ENCODE measurements around the gene MTM1. TPM values are rescaled to one million over a fixed set of nuclear protein-coding genes. Genes with fewer than 3 reads are reported as not detected.
A peak's percentile ranks its signal among the peaks of the same experiment; 100 is the strongest.

Gene MTM1
- polyA plus RNA-seq, 6 donors from 2014 or later, result 18.4 to 30.7 (median 26.9) TPM

DNA sequence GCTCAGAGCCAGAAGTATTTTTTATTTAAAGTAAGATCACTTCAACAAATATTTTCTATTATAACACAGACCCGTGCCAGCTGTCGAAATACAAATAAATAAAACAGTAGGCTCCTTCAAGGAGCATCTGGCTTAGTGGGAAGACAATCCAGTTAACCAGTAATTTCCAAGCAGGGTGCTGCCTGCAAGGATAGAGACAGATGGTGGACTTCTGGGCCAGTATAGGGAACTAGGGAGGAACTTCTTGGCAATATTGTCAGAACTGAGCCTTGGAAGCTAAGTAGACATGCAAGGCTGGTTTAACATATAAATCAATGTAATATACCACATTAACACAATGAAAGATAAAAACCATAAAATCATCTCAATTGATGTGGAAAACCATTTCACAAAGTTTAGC, 107.8 kb downstream of the MTM1 start:
- no peak overlapping the region for H3K27ac Mint-ChIP-seq
- H3K36me3 Mint-ChIP-seq, result no peaks in the 10 kb centered on the region
- H3K4me3 Mint-ChIP-seq, result no peak overlapping the region
- ATAC-seq (ENCODE audit: low read depth in 2 of 2) (no peak), DNase-seq (no peak)
- H3K4me1 Mint-ChIP-seq, result no peaks in the 10 kb centered on the region
- peaks cover 0 to 6% (median 3%) of the 10 kb centered on the region in 7 donors for H3K9me3 Mint-ChIP-seq
- H3K27me3 Mint-ChIP-seq, result peaks cover 0 to 6% (median 0%) of the 10 kb centered on the region in 3 donors

DNA sequence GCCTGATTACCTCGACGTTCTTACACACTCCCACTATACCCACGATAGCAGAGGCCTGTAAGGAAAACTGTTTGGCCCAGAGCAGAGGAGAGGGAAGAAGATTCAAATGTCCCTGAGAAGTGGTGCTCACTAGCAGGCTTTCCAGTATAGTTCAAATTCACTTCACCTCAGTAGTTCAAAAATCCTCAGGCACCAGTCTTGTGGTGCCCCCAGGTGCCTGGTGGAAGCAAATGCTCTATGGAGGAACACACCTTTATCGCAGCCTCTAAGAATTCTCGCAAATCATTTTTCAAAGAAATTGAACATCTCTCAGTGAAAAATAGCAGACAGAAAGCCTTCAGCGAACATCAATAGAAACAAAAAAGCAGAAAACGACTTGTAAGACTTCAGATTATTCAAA, 112.6 kb downstream of the MTM1 start:
- Mint-ChIP-seq H3K4me1 (peaks cover 0 to 5% (median 0%) of the 10 kb centered on the region in 3 donors), H3K4me3 (no peak overlapping the region), H3K27ac (no peak overlapping the region), H3K36me3 (no peaks in the 10 kb centered on the region), H3K9me3 (peaks cover 0 to 6% (median 3%) of the 10 kb centered on the region in 7 donors), H3K27me3 (peaks cover 0 to 6% (median 0%) of the 10 kb centered on the region in 3 donors)
- ATAC-seq (ENCODE audit: low read depth in 2 of 2) (no peak), DNase-seq (no peak)

DNA sequence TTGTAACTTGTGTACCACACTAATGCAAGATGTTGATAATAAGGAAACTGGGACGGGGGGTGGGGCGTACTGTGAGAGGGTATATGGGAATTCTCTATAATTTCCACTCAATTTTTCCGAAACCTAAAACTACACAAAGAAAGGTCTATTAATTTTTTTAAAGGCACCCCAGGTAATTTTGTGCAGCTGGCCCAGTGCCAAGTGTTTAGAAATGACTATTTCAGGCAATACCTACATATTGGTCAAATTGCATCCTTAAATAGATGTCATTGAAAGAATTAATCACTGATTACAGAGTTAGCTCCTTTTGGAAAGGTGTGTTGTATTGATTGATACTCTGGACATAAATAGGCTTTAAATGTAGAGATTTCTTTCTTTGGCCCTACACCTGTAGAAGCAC, 114.7 kb downstream of the MTM1 start:
- Mint-ChIP-seq H3K9me3 (peaks cover 0 to 6% (median 0%) of the 10 kb centered on the region in 7 donors), H3K36me3 (no peaks in the 10 kb centered on the region), H3K27ac (no peak overlapping the region), H3K27me3 (peaks cover 0 to 6% (median 0%) of the 10 kb centered on the region in 3 donors), H3K4me1 (peaks cover under 1 to 6% (median 1%) of the 10 kb centered on the region in 3 donors), H3K4me3 (no peak overlapping the region)
- ATAC-seq (ENCODE audit: low read depth in 2 of 2) (no peak), DNase-seq (no peak)

DNA sequence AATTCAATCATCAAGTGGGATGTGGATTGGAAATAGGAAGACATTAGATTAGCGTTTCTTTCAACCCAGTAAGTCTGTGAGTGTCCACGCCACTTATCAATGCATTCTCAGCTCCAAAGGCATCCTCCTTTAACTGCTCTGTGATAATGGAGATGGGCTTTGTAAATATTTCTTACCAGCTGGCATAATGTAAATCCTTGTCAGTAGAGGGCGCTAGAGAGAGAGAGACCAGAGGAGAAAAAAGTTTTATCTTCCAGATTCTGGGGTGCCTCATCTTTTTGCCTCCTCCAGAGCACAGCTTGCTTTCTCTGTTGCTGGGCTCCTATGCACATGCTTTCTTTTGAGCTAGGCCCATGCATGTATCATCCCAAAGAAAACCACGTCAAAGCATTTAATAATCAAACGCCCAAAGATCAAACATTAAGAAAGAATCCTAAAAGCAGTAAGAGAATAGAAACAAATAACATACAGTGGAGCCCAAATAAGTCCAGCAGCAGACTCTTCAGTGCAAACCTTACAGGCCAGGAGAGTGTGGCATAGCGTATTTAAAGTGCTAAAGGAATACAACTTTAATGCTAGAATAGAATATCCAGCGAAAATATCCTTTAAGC, 115.2 kb downstream of the MTM1 start:
- H3K36me3 Mint-ChIP-seq, result no peaks in the 10 kb centered on the region
- H3K27ac Mint-ChIP-seq, result no peak overlapping the region
- peaks cover 0 to 2% (median 0%) of the 10 kb centered on the region in 7 donors for H3K9me3 Mint-ChIP-seq
- no peak overlapping the region for H3K4me3 Mint-ChIP-seq
- DNase-seq (peak; percentile 49), ATAC-seq (ENCODE audit: low read depth in 2 of 2) (peak; percentile 32 to 58)
- peaks cover 6 to 12% (median 7%) of the 10 kb centered on the region in 3 donors for H3K4me1 Mint-ChIP-seq
- peaks cover 0 to under 1% (median 0%) of the 10 kb centered on the region in 3 donors for H3K27me3 Mint-ChIP-seq

DNA sequence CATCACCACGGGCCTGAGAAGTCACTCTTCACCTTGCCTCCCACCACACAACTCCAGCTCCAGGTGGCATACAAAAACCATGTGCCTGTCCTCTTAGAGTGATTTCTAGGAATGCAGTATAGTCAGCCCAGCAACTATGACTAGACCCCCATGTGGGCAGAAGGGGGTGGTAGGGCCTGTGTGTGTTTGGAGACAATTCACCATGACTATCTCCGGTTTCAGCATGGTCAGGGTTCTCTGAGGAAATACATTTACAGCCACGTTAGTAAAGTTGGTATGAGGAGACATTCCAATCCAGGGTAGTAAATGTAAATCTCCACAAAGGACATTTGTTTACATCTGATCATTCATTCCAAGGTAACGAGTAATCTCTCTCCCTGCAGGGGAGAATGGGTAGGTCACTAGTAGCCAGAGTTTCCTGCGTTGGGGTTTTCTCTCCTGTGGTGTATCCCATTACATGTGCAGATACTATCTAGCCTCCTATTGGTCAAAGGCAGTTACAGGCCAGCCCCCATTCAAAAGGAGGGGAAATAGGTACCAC, 120.6 kb downstream of the MTM1 start:
- H3K27ac Mint-ChIP-seq, result peak overlapping the region in 3 of 6 donors; percentile 16 to 77 (median 48)
- H3K27me3 Mint-ChIP-seq, result no peaks in the 10 kb centered on the region

DNA sequence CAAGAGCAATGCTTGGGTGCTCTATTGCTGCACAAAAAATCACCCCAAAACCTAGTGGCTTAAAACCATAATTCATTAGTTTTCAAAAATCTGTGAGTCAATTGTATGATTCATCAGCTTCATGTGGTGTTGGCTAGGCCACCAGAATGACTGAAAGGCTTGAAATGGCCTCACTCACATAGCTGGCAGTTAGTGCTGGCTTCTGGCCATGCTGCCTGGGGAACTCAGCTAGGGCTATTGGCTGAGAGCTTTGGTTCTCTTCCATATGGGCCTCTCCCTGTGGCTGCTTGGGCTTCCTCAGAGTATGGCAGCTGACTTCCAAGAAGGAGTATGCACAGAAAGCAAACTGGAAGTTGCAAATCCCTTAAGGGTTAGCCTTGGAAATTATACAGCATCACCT, 121.7 kb downstream of the MTM1 start:
- H3K4me1 Mint-ChIP-seq, result peaks cover 30 to 39% (median 33%) of the 10 kb centered on the region in 3 donors
- peak overlapping the region in 1 of 6 donors; percentile 48 for H3K27ac Mint-ChIP-seq

More for the DNA sequence above, 120.6 kb downstream of the MTM1 start:
- Mint-ChIP-seq H3K9me3 (peaks cover 0 to 3% (median 0%) of the 10 kb centered on the region in 7 donors), H3K4me3 (peak overlapping the region in 3 of 8 donors; percentile 10 to 45 (median 12)), H3K4me1 (peaks cover 24 to 33% (median 28%) of the 10 kb centered on the region in 3 donors), H3K36me3 (no peaks in the 10 kb centered on the region)
- ATAC-seq (ENCODE audit: low read depth in 2 of 2) (no peak), DNase-seq (no peak)

DNA sequence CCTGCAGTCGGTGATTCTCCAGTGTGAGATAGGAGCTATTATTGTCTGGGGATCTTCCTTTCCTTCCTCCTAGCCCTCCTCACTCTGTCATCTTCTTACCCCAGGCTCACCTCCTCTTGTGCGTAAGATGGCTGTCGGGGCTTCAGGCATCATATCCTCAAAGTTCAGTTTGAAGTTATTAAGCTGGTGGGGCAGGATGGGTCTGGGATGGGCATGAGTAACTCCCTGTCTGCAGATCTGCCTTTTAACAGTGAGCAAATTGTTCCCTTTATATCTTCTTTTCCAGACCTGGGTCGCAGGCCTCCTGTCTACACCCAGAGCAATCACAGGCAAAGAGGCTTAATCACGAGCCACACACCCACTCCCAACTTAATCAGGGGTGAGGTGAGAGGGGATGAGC, 123.9 kb downstream of the MTM1 start:
- peaks cover 44 to 60% (median 54%) of the 10 kb centered on the region in 3 donors for H3K4me1 Mint-ChIP-seq
- H3K27me3 Mint-ChIP-seq, result no peaks in the 10 kb centered on the region
- peaks cover 0 to 5% (median 0%) of the 10 kb centered on the region in 7 donors for H3K9me3 Mint-ChIP-seq
- H3K27ac Mint-ChIP-seq, result peak overlapping the region; percentile 88 to 98 (median 94)
- peaks cover 0 to 9% of the 10 kb centered on the region in 2 donors for H3K36me3 Mint-ChIP-seq
- ATAC-seq (ENCODE audit: low read depth in 2 of 2) (no peak), DNase-seq (peak; percentile 14)
- H3K4me3 Mint-ChIP-seq, result peak overlapping the region; percentile 77 to 94 (median 90)

More for the DNA sequence above, 121.7 kb downstream of the MTM1 start:
- Mint-ChIP-seq H3K36me3 (peaks cover 0 to 3% of the 10 kb centered on the region in 2 donors), H3K27me3 (no peaks in the 10 kb centered on the region), H3K9me3 (peaks cover 0 to 3% (median 0%) of the 10 kb centered on the region in 7 donors), H3K4me3 (peak overlapping the region in 2 of 8 donors; percentile 33 to 92)
- ATAC-seq (ENCODE audit: low read depth in 2 of 2) (no peak), DNase-seq (no peak)

DNA sequence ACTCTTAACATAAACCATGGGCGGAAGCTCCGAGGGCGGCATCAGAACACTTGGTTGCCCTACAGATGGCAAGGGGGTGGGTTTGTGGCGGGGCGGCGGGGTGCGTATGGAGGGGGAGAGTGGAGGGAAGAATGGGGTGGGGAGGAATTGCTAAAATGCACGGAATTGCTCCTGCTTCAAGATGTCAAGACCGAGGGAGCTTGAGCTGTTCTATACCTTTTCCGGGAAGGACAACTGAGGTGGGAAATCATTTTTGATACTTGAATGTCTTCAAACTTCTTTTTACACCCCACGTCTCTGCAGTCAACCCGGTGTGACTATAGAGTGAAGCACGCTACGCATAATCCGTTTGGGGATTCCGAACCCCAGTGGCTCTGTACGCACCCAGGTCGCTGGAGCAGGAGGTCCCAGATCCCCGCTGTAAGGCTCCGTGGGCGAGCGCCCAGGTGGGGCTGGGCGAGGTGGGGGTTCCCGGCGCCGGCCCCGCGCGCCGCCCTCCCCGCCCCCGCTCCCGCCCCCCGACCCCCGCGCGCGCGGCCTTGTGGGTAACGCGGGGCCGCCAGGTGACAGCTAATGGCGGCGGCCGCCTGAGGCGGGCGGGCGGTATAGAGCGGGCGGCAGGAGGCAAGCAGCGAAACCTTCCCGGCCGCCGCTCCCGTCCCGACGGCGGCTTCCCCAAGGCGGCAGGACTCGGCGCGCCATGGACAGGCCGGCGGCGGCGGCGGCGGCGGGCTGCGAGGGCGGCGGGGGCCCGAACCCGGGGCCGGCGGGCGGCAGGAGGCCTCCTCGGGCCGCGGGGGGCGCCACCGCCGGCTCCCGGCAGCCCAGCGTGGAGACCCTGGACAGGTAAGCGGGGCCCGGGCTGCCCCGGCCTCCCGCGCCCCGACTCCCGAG, 124.7 kb downstream of the MTM1 start, which contains the start of gene MTMR1:
Gene MTMR1, plus strand, starts transcription at position 566 of the 894 bp plus-strand sequence. Its CDS starts 135 bp downstream, at position 701.
- H3K36me3 Mint-ChIP-seq, result peaks cover 0 to 9% of the 10 kb centered on the region in 2 donors
- H3K27me3 Mint-ChIP-seq, result no peaks in the 10 kb centered on the region
- H3K4me3 Mint-ChIP-seq, result peak within 1 kb of the TSS; percentile 77 to 100 (median 95)
- ATAC-seq (ENCODE audit: low read depth in 2 of 2) (peak; percentile 60 to 62), DNase-seq (peak; percentile 66)
- H3K9me3 Mint-ChIP-seq, result peaks cover 0 to 5% (median 0%) of the 10 kb centered on the region in 7 donors
- H3K4me1 Mint-ChIP-seq, result peaks cover 43 to 66% (median 55%) of the 10 kb centered on the region in 3 donors
- peak within 1 kb of the TSS; percentile 94 to 100 (median 99) for H3K27ac Mint-ChIP-seq

DNA sequence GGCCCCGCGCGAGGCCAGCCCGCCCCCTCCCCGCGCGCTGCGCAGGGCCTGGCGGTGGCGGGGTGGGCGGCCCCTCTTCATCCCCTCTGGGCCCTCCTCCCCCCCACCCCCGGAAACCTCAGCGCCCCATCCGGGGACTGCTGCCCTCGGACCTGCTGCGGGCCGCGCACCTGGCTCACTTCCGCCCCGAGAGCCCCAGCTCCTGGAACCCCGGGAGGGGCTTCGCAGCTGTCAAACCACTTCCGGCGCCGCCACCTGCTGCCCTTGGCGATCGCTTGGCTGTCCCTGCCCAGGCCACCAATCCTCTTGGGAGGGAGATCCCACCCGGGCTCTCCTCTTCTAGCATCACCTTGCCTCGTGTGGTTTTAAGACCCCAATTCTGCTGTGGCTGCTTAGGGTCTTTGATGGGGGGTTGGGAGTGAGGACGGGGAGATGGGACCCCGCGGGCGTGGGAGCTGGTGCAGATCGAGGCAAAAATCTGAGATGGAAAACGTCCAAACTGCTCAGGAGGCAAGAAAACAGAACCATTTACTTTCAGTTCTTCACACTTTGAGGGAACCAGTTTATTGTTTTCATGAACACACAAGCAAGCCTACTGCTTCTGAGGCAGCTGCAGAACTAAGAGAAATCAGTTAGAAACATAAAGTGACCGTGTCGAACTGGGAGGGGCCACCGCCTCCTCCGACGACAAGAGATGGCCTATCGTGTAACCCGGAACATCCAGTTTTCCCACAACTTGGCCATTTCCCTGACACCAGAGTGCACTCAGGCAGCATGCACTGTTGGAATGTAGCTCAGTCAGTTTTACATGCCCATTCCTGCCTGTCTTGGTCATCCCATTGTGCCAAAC, 125.5 kb downstream of the MTM1 start:
- Mint-ChIP-seq H3K4me1 (peaks cover 35 to 57% (median 47%) of the 10 kb centered on the region in 3 donors), H3K27me3 (no peaks in the 10 kb centered on the region), H3K36me3 (peaks cover 0 to 9% of the 10 kb centered on the region in 2 donors), H3K4me3 (peak overlapping the region; percentile 77 to 100 (median 95)), H3K27ac (peak overlapping the region; percentile 94 to 100 (median 99)), H3K9me3 (peaks cover 0 to 5% (median 0%) of the 10 kb centered on the region in 7 donors)
- DNase-seq (peak; percentile 85), ATAC-seq (ENCODE audit: low read depth in 2 of 2) (peak; percentile 60)

DNA sequence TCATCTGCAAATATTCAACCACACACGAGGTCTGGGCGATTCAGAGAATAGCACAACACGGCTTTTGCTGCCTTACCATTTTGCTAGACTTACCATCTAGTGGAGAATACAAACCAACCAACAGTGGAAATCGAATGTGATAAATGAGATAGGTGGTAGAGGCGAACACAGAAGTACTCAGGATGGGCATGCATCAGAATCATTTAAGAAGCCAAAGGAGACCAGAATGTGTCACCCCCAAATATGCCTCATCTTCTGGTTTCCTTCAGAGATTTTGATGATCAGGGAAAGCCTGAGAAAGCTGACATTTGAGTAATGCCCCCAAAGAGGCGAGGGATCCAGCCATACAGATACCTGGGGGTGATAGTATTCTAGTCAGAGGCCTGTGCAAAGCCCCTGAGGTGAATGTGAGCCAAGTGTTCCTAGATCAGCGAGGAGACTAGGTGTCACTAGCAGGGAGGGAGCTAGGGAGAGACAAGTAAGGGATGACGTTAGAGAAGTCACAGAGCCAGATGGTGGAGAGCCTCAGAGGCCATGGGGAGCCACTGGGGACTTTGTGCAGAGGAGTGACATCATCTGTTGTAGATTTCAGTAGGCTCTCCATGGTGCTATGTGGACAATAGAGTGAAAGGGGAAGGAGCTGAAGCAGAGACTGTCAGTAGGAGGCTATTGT, 126.5 kb downstream of the MTM1 start:
- DNase-seq (peak; percentile 49), ATAC-seq (ENCODE audit: low read depth in 2 of 2) (peak; percentile 36 to 41)
- Mint-ChIP-seq H3K4me1 (peaks cover 32 to 49% (median 44%) of the 10 kb centered on the region in 3 donors), H3K27me3 (no peaks in the 10 kb centered on the region), H3K4me3 (peak overlapping the region; percentile 35 to 100 (median 94)), H3K9me3 (peaks cover 0 to 5% (median 0%) of the 10 kb centered on the region in 7 donors), H3K36me3 (peaks cover 0 to 9% of the 10 kb centered on the region in 2 donors), H3K27ac (peak overlapping the region; percentile 94 to 100 (median 98))

DNA sequence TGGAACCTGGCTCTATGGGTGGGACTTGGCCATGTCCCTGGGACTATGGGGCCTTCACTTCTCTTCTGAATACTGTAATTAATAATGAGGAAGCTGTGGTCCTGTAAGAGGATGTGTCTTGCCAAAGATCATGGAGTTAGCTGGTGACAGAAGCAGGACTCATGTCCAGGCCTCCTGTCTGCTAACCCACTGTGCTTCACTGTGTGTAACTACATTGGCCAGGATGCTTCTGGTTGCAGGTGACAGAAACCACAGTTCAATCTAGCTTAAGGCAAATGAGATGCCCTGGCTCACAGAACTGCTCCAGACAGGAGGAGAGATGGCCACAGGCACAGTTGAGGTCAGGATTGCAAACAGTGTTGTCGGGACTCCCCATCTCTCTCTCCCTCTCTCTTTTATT, 127.9 kb downstream of the MTM1 start:
- H3K27ac Mint-ChIP-seq, result peak overlapping the region in 5 of 6 donors; percentile 52 to 100 (median 90)
- peaks cover 0 to 9% of the 10 kb centered on the region in 2 donors for H3K36me3 Mint-ChIP-seq
- H3K9me3 Mint-ChIP-seq, result peaks cover 0 to 5% (median 0%) of the 10 kb centered on the region in 7 donors
- peak overlapping the region; percentile 55 to 100 (median 85) for H3K4me3 Mint-ChIP-seq
- ATAC-seq (ENCODE audit: low read depth in 2 of 2) (no peak), DNase-seq (no peak)
- H3K27me3 Mint-ChIP-seq, result no peaks in the 10 kb centered on the region
- peaks cover 30 to 59% (median 46%) of the 10 kb centered on the region in 3 donors for H3K4me1 Mint-ChIP-seq

DNA sequence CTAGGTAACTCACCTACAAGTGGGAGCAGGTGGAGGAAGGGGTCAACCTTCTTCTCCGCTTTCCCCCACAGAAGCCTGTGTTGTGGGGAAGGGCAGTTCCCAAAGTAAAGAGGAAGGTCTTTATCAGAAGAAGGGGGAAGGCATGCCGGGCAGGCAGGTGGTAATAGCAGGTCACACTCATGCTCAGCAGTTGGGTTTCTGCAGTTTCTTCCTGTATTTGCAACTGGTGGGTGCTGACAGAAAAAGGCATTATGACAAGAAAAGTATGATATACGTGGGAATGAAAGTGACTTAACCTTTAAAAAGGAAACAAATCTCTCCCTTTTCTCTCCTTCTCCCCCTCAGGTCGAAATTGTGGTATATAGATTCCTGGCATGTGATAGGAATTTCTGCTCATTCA, 128.4 kb downstream of the MTM1 start:
- H3K27ac Mint-ChIP-seq, result peak overlapping the region; percentile 28 to 100 (median 80)
- peaks cover 28 to 58% (median 41%) of the 10 kb centered on the region in 3 donors for H3K4me1 Mint-ChIP-seq
- peaks cover 0 to 9% of the 10 kb centered on the region in 2 donors for H3K36me3 Mint-ChIP-seq
- no peak for ATAC-seq (ENCODE audit: low read depth in 2 of 2)
- peaks cover 0 to 5% (median 0%) of the 10 kb centered on the region in 7 donors for H3K9me3 Mint-ChIP-seq
- DNase-seq, result peak; percentile 42
- no peaks in the 10 kb centered on the region for H3K27me3 Mint-ChIP-seq
- peak overlapping the region in 7 of 8 donors; percentile 44 to 100 (median 78) for H3K4me3 Mint-ChIP-seq
